ENCODE measurements around the gene KRT13. TPM values are rescaled to one million over a fixed set of nuclear protein-coding genes. Genes with fewer than 3 reads are reported as not detected.

The KRT13 gene
- total and polyA plus RNA-seq, 2 experiments from 2014 or later = not detected

DNA sequence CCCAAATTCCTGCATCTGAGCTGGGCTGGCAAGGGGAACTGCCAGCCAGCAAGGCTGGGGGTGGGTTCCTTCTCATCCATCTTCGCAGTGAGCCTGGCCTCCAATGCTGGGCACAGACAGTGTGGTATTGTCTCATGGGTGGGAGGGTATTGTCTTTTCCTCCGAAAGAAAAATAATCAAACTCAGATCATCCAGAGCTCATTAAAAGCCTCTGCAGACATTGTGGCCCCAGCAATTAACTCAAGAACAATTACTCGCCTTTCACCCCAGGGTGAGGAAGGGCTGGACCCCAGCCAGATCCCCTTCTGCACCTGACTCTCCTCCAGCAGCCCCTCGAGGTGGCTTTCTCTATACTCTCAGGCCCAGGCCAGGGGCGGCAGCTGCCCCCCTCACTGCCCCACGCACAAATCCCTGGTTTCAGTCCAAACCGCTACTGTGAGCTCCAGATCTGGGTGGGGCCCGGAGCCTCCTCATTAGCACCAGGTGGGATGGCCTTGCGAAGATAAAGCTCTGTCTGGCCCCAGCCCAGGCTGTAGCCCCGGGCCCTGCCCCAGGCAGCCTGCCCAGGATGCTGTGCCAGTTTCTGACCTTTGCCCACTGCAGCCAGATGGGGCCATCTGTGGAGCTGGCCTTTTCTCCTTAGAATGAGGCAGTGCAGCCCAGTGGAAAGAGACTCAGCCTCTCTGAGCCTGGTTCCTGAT lies 15.6 kb upstream of the KRT13 start:
- TF ChIP-seq, protein P1, sequence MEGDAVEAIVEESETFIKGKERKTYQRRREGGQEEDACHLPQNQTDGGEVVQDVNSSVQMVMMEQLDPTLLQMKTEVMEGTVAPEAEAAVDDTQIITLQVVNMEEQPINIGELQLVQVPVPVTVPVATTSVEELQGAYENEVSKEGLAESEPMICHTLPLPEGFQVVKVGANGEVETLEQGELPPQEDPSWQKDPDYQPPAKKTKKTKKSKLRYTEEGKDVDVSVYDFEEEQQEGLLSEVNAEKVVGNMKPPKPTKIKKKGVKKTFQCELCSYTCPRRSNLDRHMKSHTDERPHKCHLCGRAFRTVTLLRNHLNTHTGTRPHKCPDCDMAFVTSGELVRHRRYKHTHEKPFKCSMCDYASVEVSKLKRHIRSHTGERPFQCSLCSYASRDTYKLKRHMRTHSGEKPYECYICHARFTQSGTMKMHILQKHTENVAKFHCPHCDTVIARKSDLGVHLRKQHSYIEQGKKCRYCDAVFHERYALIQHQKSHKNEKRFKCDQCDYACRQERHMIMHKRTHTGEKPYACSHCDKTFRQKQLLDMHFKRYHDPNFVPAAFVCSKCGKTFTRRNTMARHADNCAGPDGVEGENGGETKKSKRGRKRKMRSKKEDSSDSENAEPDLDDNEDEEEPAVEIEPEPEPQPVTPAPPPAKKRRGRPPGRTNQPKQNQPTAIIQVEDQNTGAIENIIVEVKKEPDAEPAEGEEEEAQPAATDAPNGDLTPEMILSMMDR (IDR thresholded peaks at IDR 0.05; ENCODE audit: low read depth, low read length) = no peak
- Histone ChIP-seq H3K27ac (no peak overlapping the region), H3K9me3 (ENCODE audit: low read depth) (no peaks in the 10 kb centered on the region), H3K4me3 (no peak overlapping the region), H3K36me3 (peaks cover 15% of the 10 kb centered on the region), H3K27me3 (no peaks in the 10 kb centered on the region), H3K4me1 (ENCODE audit: low read depth) (peaks cover 8% of the 10 kb centered on the region)
- DNase-seq (ENCODE audit: low read depth in 1 of 2, low spot score in 1 of 2) = no peak

DNA sequence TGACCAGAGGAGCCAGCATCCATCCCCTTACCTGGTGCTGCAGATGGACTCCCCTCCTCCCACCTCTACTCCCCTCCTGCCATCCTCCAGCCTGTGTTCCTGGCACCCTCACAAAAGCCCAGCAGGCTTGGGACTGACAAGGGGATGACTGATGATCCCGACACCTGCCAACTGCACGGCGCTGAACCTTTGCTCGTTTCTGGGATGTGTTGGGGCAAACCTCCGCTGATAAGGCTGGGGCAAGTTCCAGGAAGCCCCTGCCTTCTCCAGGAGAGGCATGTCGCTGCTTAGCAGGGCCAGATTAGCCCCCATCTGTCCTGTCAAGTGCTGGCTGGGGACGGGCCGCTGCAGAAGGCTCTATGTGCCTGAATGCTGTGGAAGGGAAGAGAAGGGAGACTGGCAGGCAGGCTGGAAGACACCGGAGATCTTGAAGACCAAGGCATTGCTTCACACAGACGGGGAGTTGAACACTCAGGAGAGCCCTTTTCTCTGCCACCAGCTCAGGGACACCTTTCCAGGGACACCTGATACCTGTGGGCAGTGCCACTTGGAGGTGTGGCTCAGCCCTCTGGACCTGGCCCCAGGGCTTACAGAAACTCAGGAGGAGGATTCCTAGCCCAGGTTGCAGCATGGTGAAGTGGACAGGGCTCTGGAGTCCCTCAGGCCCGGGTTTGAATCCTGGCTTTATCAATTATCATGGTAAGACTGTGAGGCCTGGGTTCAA lies 14.3 kb upstream of the KRT13 start:
- Histone ChIP-seq H3K27ac (peak overlapping the region; percentile 23), H3K9me3 (ENCODE audit: low read depth) (no peaks in the 10 kb centered on the region), H3K36me3 (peaks cover 15% of the 10 kb centered on the region), H3K27me3 (no peaks in the 10 kb centered on the region), H3K4me3 (no peak overlapping the region), H3K4me1 (ENCODE audit: low read depth) (peaks cover 8% of the 10 kb centered on the region)
- no peak for DNase-seq (ENCODE audit: low read depth in 1 of 2, low spot score in 1 of 2)
- TF ChIP-seq, protein P1 (IDR thresholded peaks at IDR 0.05; ENCODE audit: low read depth, low read length) = no peak

DNA sequence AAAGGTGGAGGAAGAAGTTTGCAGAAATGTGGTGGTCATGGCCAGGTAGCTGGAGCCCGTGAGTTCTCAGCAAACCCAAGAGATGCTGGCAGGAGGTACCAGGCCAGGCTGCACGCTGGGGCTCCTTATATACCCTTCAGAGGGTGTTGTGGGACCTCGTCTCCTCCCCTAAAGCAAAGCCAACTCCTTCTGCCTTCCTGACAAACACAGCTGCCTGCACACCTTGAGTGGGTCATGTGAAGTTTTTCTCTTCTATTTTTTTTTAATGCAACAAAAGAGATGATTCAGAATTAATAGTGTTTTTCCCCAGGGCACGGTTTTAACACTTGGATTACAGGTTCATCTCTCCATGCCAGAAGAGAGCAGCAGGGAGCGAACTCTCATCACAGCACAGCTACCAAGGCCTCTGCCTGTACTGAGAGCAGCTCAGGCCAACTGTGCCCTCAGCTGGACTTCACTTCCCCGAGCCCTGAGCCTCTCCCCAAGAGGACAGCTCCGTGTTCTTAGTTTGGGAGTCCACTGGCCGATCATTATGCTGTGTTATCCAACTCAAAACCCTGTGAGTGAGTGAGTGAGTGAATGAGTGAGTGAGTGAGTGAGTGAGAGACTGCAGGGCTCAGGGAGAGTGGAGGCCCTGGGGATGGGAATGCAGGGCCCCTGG lies 13.5 kb upstream of the KRT13 start, which contains the start of gene KRT15:
KRT15 (minus strand) TSS at position 102 of the 661 bp plus-strand sequence; CDS start at position 39, 63 bp downstream.
- Histone ChIP-seq H3K9me3 (ENCODE audit: low read depth) (no peaks in the 10 kb centered on the region), H3K36me3 (peaks cover 9% of the 10 kb centered on the region), H3K4me1 (ENCODE audit: low read depth) (peaks cover 8% of the 10 kb centered on the region), H3K27me3 (no peaks in the 10 kb centered on the region), H3K27ac (peak within 1 kb of the TSS; percentile 23), H3K4me3 (no peak within 1 kb of the TSS)
- no peak for DNase-seq (ENCODE audit: low read depth in 1 of 2, low spot score in 1 of 2)
- TF ChIP-seq, protein P1 (IDR thresholded peaks at IDR 0.05; ENCODE audit: low read depth, low read length) = no peak

DNA sequence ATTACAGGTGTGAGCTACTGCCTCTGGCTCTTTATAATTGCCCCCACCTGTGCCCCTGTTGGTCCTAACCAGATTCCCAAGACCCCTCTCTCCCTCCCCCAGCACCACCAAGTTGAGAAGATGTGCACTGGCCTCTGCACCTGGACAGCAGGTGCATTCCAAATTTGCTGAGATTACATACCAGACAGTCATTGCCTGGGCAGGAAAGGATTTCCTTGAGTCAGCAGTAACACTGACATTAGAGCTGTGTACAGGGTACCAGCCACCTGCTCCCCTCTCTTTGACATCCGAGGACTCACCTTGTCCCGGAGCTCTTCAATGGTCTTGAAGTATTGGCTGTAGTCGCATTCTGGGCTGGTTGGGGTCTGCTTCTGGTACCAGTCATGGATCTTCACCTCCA lies 12.6 kb upstream of the KRT13 start:
- Histone ChIP-seq H3K27ac (no peak overlapping the region), H3K27me3 (no peaks in the 10 kb centered on the region), H3K9me3 (ENCODE audit: low read depth) (no peaks in the 10 kb centered on the region), H3K4me1 (ENCODE audit: low read depth) (peaks cover 8% of the 10 kb centered on the region), H3K36me3 (peaks cover 5% of the 10 kb centered on the region), H3K4me3 (no peak overlapping the region)
- DNase-seq (ENCODE audit: low read depth in 1 of 2, low spot score in 1 of 2) = no peak
- TF ChIP-seq, protein P1 (IDR thresholded peaks at IDR 0.05; ENCODE audit: low read depth, low read length) = no peak

DNA sequence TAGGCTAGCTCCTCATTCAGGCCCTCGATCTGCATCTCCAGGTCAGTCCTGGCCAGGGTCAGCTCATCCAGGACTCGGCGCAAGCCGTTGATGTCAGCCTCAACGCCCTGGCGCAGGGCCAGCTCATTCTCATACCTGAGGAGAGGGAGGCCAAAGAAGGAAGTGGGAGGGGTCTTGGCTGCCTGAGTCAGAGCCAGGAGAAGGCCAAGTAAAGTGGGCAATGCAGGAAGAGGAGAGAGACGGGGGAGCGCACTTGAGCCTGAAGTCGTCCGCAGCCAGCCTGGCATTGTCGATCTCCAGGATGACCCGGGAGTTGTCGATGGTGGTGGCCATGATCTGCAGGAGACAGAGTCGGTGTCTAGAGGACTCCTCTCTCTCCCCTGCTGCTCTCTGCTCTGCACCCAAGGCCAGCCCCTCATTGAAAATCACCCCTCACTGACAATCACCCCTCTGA lies 11.4 kb upstream of the KRT13 start:
- Histone ChIP-seq H3K27ac (no peak overlapping the region), H3K36me3 (no peaks in the 10 kb centered on the region), H3K27me3 (no peaks in the 10 kb centered on the region), H3K4me1 (ENCODE audit: low read depth) (peaks cover 8% of the 10 kb centered on the region), H3K9me3 (ENCODE audit: low read depth) (no peaks in the 10 kb centered on the region), H3K4me3 (no peak overlapping the region)
- no peak for DNase-seq (ENCODE audit: low read depth in 1 of 2, low spot score in 1 of 2)
- TF ChIP-seq, protein P1 (IDR thresholded peaks at IDR 0.05; ENCODE audit: low read depth, low read length) = no peak

All from cardiac muscle cell (in vitro differentiated cells and primary cell).